Gastrocnemius medialis (tissue), 4 donors: ENCODE measurements around the gene XPNPEP3.

Experiments
- CTCF ChIP-seq, 5 experiments: fragments of 450-650 bp in 3 of 5; fragments of 200-600 bp in 2 of 5; sonication (generic) in 2 of 5; IDR thresholded peaks in 4 of 5; conservative IDR thresholded peaks in 1 of 5; 1 replicate in 4 of 5; 2 replicates in 1 of 5; pipeline ENCODE4 v1.5.1; 2016 to 2019; ENCODE audit warnings: antibody characterized with exemption in 5 of 5, mild to moderate bottlenecking in 3 of 5, moderate library complexity in 3 of 5
- POLR2A ChIP-seq, 2 donors: fragments of 450-650 bp; IDR thresholded peaks; one replicate each; pipeline ENCODE4 v1.6.1; 2017; ENCODE audit warnings: antibody characterized with exemption in 2 of 2, mild to moderate bottlenecking in 2 of 2, moderate library complexity in 2 of 2

DNA sequence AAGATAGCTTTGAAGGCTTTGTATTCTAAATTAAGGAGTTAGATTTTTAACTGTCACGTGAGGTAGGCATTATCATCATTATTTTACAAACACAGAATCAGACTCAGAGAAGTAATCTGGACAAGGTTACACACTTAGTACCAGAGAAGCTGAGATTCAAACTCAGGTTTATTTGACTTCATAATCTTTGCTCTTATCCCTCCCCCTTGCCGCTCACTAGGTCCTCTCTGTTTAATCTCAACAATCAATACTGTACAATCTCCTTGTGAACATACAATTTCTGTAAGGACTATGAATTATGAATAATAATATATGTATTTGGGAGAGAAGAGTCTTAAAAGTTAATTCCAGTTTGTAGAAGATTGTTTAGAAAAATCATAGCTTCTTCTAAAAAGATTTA lies 10.2 kb downstream of the XPNPEP3 start:
- TF ChIP-seq CTCF (IDR thresholded peaks at IDR 0.05 in 4 of 5, conservative IDR thresholded peaks at IDR 0.05 in 1 of 5) (no peak), POLR2A (IDR thresholded peaks at IDR 0.05) (no peak)
